Ishikawa (cell line): ENCODE results near the gene IFI35.

Source experiments
- TAF1 ChIP-seq: IDR thresholded peaks from 2 replicates; pipeline ENCODE4 v1.6.1; 2012; ENCODE audit warnings: low read depth, mild to moderate bottlenecking
- TCF12 ChIP-seq: IDR thresholded peaks from 2 replicates; pipeline ENCODE4 v1.6.1; 2012; ENCODE audit warnings: low read depth
- TEAD4 ChIP-seq: IDR thresholded peaks from 2 replicates; pipeline ENCODE4 v1.6.1; 2012
- ZBTB7A ChIP-seq: IDR thresholded peaks from 2 replicates; pipeline ENCODE4 v1.6.1; 2012; ENCODE audit warnings: low read depth

DNA sequence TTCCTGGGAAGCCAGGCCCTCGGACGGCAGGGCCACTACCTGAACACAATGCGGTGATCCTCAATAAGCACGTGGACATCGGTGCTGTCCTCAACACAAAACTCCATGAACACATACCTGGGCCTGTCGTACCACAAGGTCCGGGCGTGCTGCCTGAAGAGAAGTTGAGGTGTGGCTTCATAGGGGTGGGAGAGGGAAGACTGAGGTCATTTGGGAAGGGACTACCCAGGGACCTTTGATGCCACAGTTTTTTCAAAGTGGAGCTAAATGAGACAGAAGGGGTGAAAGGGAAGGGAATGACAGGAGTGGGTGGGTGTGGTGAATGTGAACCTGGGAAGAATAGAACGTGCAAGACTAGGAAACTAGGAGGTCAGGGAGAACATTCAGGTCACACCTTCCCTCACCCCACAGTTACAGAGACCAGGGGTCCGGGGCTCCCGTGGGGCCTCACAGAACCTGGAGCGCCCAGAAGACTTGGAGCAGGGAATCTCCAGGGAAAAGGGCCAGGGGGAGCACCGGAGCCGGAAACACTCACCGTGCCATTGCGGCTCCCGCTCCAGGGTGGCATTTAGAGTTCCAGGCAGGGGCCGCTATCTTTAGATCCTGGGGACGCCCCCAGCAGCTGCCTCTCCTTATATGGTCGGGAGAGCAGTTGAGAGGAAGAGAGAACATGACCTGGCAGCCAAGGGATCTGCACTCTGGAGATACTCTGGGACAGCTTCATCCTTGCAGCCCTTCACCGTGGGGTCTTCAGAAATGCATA, 26.9 kb upstream of the IFI35 start, which contains the start of gene PTGES3L:
- TF ChIP-seq TAF1 (no peak), ZBTB7A (no peak), TEAD4 (no peak), TCF12 (no peak)
